AG09309 (cell line): ENCODE data around the gene DNALI1.
"Not testable (repeated sequence)": the region's sequence is repeated elsewhere in the genome, so short reads cannot be mapped to it uniquely, and the experiment has no call there.

Experiments
- DNase-seq: peaks from one replicate; pipeline ENCODE4 v3.0.0-alpha.2; 2010; ENCODE audit warnings: low read depth
- H3K4me3 ChIP-seq: 2 replicates; pipeline ENCODE4 v1.5.1; 2011; ENCODE audit warnings: mild to moderate bottlenecking, low read depth, low read length, moderate library complexity; ENCODE audit not compliant: control insufficient read depth
- CTCF ChIP-seq: IDR thresholded peaks from 2 replicates; pipeline ENCODE4 v1.5.1; 2011; ENCODE audit warnings: mild to moderate bottlenecking, low read depth, low read length, inconsistent platforms; ENCODE audit not compliant: insufficient read depth, control insufficient read depth; ENCODE audit errors: missing control alignments

DNALI1 gene

GRCh38 chr1:37519613-37520012, 37.1 kb upstream of the DNALI1 start:
- no peak overlapping the region for H3K4me3 ChIP-seq
- no peak for DNase-seq
- no peak for TF ChIP-seq CTCF

- not testable (repeated sequence) for H3K4me3 ChIP-seq, DNase-seq
These were observed 26.9 kb upstream of the DNALI1 start for GRCh38 chr1:37529888-37530287.

GRCh38 chr1:37532418-37533156, 24.2 kb upstream of the DNALI1 start:
- not testable (repeated sequence) for H3K4me3 ChIP-seq, DNase-seq

- no peak for DNase-seq
- TF ChIP-seq CTCF, result no peak
- H3K4me3 ChIP-seq, result no peak overlapping the region
These were observed 23.2 kb upstream of the DNALI1 start for GRCh38 chr1:37533317-37534093.

- no peak for TF ChIP-seq CTCF
- H3K4me3 ChIP-seq, result no peak overlapping the region
- DNase-seq, result no peak
These were observed 19.4 kb upstream of the DNALI1 start for GRCh38 chr1:37537378-37537777.

- not testable (repeated sequence) for H3K4me3 ChIP-seq, DNase-seq
These were observed 17.6 kb upstream of the DNALI1 start for GRCh38 chr1:37539154-37539553.

- TF ChIP-seq CTCF, result no peak
- no peak overlapping the region for H3K4me3 ChIP-seq
- no peak for DNase-seq
These were observed 16.5 kb upstream of the DNALI1 start for GRCh38 chr1:37540036-37540785.

- TF ChIP-seq CTCF, result no peak
- no peak for DNase-seq
- no peak overlapping the region for H3K4me3 ChIP-seq
These were observed 12.2 kb upstream of the DNALI1 start for GRCh38 chr1:37544530-37544929.
